HAP-1 (cell line): ENCODE data around the gene UBE3C.

Experiments used
- DNase-seq, 2 experiments: peaks; one replicate each; pipeline ENCODE4 v3.0.0-alpha.2; 2016 to 2020; ENCODE audit warnings: low spot score in 2 of 2
- H3K27me3 ChIP-seq: fragments of 250-450 bp; sonication (Bioruptor Pico); 2 replicates; pipeline ENCODE4 v1.5.1; 2020; ENCODE audit warnings: low read depth, mild to moderate bottlenecking, moderate library complexity
- H3K36me3 ChIP-seq: fragments of 250-450 bp; sonication (Bioruptor Pico); replicated peaks from 2 replicates; pipeline ENCODE4 v1.5.1; 2020; ENCODE audit warnings: mild to moderate bottlenecking
- H3K4me1 ChIP-seq: fragments of 250-450 bp; sonication (Bioruptor Pico); 2 replicates; pipeline ENCODE4 v1.5.1; 2020; ENCODE audit warnings: mild to moderate bottlenecking
- H3K4me3 ChIP-seq: fragments of 250-450 bp; sonication (Bioruptor Pico); 2 replicates; pipeline ENCODE4 v1.5.1; 2020; ENCODE audit warnings: mild to moderate bottlenecking, moderate library complexity
- H3K9me3 ChIP-seq: fragments of 250-450 bp; sonication (Bioruptor Pico); 2 replicates; pipeline ENCODE4 v1.5.1; 2020; ENCODE audit warnings: mild to moderate bottlenecking, moderate library complexity
- in situ Hi-C: fragments of 300-500 bp; cut with MboI; formaldehyde crosslinking; loops from 3 replicates; pipeline ENCODE4 v1.14.3; 2020; ENCODE audit warnings: low sequenced_read_pairs, inconsistent platforms, mixed read lengths

Gene UBE3C

GRCh38 chr7:157210682-157211081 lies 72.0 kb downstream of the UBE3C start:
- Histone ChIP-seq H3K27me3 (no peaks in the 10 kb centered on the region), H3K4me1 (no peaks in the 10 kb centered on the region), H3K36me3 (peaks cover 58% of the 10 kb centered on the region), H3K4me3 (no peak overlapping the region), H3K9me3 (no peaks in the 10 kb centered on the region)
- DNase-seq, result no peak
- in situ Hi-C loops, result no loop called here

- H3K27me3 ChIP-seq, result no peaks in the 10 kb centered on the region
- no peak overlapping the region for H3K4me3 ChIP-seq
- no peak for DNase-seq
- H3K9me3 ChIP-seq, result no peaks in the 10 kb centered on the region
- H3K4me1 ChIP-seq, result no peaks in the 10 kb centered on the region
- H3K36me3 ChIP-seq, result peaks cover 62% of the 10 kb centered on the region
- in situ Hi-C loops, result no loop called here
Observed at GRCh38 chr7:157211690-157212089, 73.0 kb downstream of the UBE3C start.

GRCh38 chr7:157219154-157219553 lies 80.4 kb downstream of the UBE3C start:
- H3K4me3 ChIP-seq, result no peak overlapping the region
- H3K27me3 ChIP-seq, result no peaks in the 10 kb centered on the region
- H3K36me3 ChIP-seq, result peaks cover 67% of the 10 kb centered on the region
- in situ Hi-C loops, result no loop called here
- no peaks in the 10 kb centered on the region for H3K9me3 ChIP-seq
- DNase-seq, result no peak
- no peaks in the 10 kb centered on the region for H3K4me1 ChIP-seq

- Histone ChIP-seq H3K4me1 (no peaks in the 10 kb centered on the region), H3K4me3 (no peak overlapping the region), H3K27me3 (no peaks in the 10 kb centered on the region), H3K9me3 (no peaks in the 10 kb centered on the region), H3K36me3 (peaks cover 80% of the 10 kb centered on the region)
- DNase-seq, result no peak
- in situ Hi-C loops, result no loop called here
Observed at GRCh38 chr7:157220916-157221569, 82.3 kb downstream of the UBE3C start.

DNA sequence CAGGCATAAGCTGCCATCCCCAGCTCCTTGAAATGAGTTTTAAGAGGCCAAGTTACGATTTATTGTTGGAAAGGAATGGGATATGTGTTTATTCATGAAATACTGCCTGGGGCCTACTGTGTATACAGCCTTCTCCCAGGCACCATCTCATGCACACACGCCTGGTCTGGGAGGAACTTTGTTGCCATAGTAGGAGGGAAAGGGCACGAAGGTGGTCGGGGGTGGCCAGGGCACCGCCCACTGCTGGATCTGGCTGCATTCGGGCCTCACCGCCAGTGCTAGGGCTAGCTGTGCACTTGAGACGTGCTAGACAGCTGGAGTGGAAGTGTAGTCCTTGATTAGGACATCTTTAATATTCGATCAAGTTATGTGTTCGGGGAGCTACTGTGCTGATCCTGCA lies 84.0 kb downstream of the UBE3C start:
- Histone ChIP-seq H3K4me1 (no peaks in the 10 kb centered on the region), H3K4me3 (no peak overlapping the region), H3K9me3 (no peaks in the 10 kb centered on the region), H3K27me3 (no peaks in the 10 kb centered on the region), H3K36me3 (peaks cover 76% of the 10 kb centered on the region)
- DNase-seq, result no peak
- in situ Hi-C loops, result no loop called here

DNA sequence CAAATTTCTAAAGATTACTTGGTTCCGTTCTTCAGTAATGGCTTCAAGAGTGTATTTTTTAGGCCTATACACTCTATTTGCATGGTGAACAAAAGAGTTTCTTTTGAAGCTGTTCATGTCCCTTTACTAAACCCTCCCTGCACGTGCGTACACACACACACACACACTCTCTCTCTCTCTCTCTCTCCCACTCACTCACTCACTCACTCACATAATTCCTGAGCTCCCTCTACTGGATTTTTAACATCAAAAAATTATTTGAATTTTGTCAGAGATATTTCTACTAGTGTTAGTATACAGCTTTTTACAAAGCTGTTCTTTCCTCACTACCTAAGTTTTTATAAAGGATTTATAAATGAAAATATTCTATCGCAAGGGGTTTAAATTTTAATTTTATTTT lies 85.9 kb downstream of the UBE3C start:
- H3K4me3 ChIP-seq, result no peak overlapping the region
- H3K9me3 ChIP-seq, result no peaks in the 10 kb centered on the region
- in situ Hi-C loops, result no loop called here
- no peaks in the 10 kb centered on the region for H3K27me3 ChIP-seq
- no peaks in the 10 kb centered on the region for H3K4me1 ChIP-seq
- H3K36me3 ChIP-seq, result peaks cover 70% of the 10 kb centered on the region
- DNase-seq, result peak in 1 of 2 experiments; percentile 33

GRCh38 chr7:157228864-157229422 lies 90.2 kb downstream of the UBE3C start:
- Histone ChIP-seq H3K4me3 (no peak overlapping the region), H3K27me3 (no peaks in the 10 kb centered on the region), H3K9me3 (no peaks in the 10 kb centered on the region), H3K4me1 (no peaks in the 10 kb centered on the region), H3K36me3 (peaks cover 76% of the 10 kb centered on the region)
- peak in 1 of 2 experiments; percentile 44 for DNase-seq
- in situ Hi-C loops, result no loop called here

- Histone ChIP-seq H3K27me3 (no peaks in the 10 kb centered on the region), H3K9me3 (no peaks in the 10 kb centered on the region), H3K4me3 (no peak overlapping the region), H3K36me3 (peaks cover 66% of the 10 kb centered on the region), H3K4me1 (no peaks in the 10 kb centered on the region)
- in situ Hi-C loops, result no loop called here
- no peak for DNase-seq
Observed at GRCh38 chr7:157233677-157234076, 95.0 kb downstream of the UBE3C start.

GRCh38 chr7:157234271-157234670 lies 95.5 kb downstream of the UBE3C start:
- peaks cover 64% of the 10 kb centered on the region for H3K36me3 ChIP-seq
- in situ Hi-C loops, result no loop called here

DNA sequence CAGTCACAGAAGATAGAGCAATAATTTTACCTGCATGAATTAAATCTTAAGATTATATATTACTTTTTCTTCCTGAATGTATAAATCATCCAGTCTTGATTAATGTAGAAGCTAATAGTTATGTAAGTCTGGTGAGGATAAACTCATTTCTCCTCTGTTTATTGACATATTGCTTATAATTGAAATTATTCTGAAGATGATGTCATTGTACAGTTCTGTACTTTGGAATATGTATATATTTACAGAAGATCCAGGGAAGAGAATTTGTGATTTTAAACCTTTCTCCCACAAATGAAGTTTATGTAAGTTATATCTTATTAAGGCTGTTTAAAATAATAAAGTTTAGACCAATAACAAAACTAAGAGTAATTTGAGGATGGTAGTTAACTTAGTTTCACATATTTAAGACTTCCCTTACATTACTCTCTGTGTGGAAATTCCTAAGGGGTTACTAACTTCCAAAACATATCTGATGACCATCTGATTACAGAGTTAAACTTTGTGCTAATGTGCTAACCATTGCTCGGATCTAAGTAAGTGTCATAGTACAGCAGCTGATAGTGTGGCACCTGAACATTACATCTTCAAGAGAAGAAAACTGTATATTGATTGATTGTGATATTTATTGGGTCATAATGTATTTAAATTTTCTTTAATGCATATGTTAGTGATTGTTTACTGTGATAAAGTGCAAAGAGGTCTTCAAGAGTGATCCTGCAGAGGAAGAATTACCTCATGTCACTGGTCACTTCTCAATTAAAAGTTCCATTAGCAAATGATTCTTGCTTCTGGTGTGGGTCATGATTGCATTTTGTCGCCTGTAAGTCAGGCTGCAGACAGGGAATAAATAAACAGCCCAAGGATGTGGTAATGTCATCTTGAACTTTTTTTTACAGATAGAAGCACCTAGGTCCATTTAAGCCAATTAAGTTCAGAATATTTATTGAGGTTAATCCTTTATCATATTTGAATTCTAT lies 96.9 kb downstream of the UBE3C start:
- Histone ChIP-seq H3K4me1 (no peaks in the 10 kb centered on the region), H3K4me3 (no peak overlapping the region), H3K36me3 (peaks cover 56% of the 10 kb centered on the region), H3K27me3 (no peaks in the 10 kb centered on the region), H3K9me3 (no peaks in the 10 kb centered on the region)
- in situ Hi-C loops, result no loop called here
- no peak for DNase-seq

More at GRCh38 chr7:157234271-157234670, 95.5 kb downstream of the UBE3C start:
- Histone ChIP-seq H3K9me3 (no peaks in the 10 kb centered on the region), H3K27me3 (no peaks in the 10 kb centered on the region), H3K4me3 (no peak overlapping the region), H3K4me1 (no peaks in the 10 kb centered on the region)
- DNase-seq, result no peak

DNA sequence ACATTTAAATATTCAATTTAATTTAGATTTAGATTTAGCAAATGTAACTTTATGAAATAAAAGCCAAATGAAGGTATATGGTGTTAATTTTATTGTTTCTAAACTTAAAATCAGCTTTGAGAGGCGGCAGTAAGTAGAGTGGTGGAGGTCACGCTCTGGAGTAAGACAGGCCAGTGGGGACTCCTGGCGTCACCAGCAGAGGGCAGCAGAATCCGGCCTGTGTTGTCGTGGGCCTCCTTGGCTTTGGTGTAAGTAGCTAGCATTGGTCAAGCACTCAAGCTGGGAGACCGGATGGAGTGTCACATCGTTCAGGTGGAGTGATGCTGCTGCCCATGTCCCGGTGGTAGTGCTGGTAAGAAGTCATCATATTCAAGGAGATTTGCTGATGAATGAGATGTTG lies 99.4 kb downstream of the UBE3C start:
- Histone ChIP-seq H3K27me3 (no peaks in the 10 kb centered on the region), H3K9me3 (no peaks in the 10 kb centered on the region), H3K36me3 (peaks cover 42% of the 10 kb centered on the region), H3K4me1 (no peaks in the 10 kb centered on the region), H3K4me3 (no peak overlapping the region)
- in situ Hi-C loops, result no loop called here
- peak in 1 of 2 experiments; percentile 26 for DNase-seq

- in situ Hi-C loops, result no loop called here
Observed at GRCh38 chr7:157239571-157240270, 101.0 kb downstream of the UBE3C start.

DNA sequence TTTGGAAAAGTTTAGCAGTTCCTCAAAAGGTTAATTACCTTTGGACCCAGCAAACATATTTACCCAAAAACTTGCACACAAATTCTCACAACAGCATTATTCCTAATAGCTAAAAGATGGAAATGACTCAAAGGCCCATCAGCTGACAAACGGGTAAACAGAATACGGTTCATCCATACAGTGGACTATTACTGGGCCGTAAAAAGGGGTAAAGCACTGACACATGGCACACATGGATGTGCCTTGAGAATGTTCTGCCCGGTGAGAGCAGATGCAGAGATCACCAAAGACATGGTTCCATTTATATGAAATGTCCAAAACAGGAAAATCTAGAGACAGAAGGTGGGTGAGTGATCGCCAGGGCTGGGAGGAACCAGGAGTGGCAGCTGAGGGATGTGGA lies 102.9 kb downstream of the UBE3C start:
- Histone ChIP-seq H3K36me3 (peaks cover 20% of the 10 kb centered on the region), H3K27me3 (no peaks in the 10 kb centered on the region), H3K4me1 (no peaks in the 10 kb centered on the region), H3K4me3 (no peak overlapping the region), H3K9me3 (no peaks in the 10 kb centered on the region)
- no peak for DNase-seq
- in situ Hi-C loops, result no loop called here

More at GRCh38 chr7:157239571-157240270, 101.0 kb downstream of the UBE3C start:
- Histone ChIP-seq H3K9me3 (no peaks in the 10 kb centered on the region), H3K4me3 (no peak overlapping the region), H3K4me1 (no peaks in the 10 kb centered on the region), H3K36me3 (peaks cover 26% of the 10 kb centered on the region), H3K27me3 (no peaks in the 10 kb centered on the region)
- DNase-seq, result no peak
